HG02885 (cell line): Measurements from ENCODE around the gene RPS8.
"Not testable (repeated sequence)": the region's sequence is repeated elsewhere in the genome, so short reads cannot be mapped to it uniquely, and the experiment has no call there.

ENCODE experiments used
- ATAC-seq: cut with Tn5 transposase; IDR thresholded peaks from one replicate; pipeline ENCODE4 v1.9.1; 2021; ENCODE audit warnings: mild to moderate bottlenecking; ENCODE audit not compliant: unreplicated experiment, poor library complexity

RPS8 gene

DNA sequence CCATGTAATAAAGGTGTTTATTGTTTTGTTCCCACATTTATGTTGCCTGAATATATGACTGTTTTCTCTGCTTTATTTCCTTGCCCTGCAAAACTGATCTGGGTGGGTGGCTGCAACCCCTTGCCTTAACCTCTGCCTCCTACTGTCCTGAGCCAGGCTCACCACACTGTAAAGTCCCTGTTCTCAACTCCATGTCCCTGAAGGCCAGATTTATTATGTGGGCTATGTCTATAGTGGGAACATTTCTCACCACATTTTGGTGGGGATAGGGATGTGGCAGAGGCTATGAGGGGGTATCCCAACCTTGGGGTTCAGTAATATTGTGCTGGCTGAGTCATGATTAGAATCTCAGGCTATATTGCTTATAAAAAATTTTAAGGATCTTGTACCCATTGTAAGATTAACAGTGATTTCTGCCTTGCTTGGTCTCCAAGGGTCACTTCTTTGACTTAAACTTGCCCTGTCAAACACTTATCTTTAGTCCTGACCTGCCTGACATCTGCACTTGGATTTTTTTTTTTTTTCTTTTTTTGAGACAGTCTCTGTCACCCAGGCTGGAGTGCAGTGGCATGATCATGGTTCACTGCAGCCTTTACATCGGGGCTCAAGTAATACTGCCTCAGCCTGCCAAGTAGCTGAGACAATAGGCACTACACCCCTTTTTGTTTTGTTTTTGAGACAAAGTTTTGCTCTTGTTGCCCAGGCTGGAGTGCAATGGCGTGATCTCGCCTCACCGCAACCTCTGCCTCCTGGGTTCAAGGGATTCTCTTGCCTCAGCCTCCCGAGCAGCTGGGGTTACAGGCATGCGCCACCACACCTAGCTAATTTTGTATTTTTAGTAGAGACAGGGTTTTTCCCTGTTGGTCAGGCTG, 3.6 kb downstream of the RPS8 start:
- ATAC-seq, result no peak

GRCh38 chr1:44780583-44781121, 5.3 kb downstream of the RPS8 start:
- ATAC-seq, result no peak

- ATAC-seq, result no peak
These were observed 8.4 kb downstream of the RPS8 start for GRCh38 chr1:44783697-44784093.

DNA sequence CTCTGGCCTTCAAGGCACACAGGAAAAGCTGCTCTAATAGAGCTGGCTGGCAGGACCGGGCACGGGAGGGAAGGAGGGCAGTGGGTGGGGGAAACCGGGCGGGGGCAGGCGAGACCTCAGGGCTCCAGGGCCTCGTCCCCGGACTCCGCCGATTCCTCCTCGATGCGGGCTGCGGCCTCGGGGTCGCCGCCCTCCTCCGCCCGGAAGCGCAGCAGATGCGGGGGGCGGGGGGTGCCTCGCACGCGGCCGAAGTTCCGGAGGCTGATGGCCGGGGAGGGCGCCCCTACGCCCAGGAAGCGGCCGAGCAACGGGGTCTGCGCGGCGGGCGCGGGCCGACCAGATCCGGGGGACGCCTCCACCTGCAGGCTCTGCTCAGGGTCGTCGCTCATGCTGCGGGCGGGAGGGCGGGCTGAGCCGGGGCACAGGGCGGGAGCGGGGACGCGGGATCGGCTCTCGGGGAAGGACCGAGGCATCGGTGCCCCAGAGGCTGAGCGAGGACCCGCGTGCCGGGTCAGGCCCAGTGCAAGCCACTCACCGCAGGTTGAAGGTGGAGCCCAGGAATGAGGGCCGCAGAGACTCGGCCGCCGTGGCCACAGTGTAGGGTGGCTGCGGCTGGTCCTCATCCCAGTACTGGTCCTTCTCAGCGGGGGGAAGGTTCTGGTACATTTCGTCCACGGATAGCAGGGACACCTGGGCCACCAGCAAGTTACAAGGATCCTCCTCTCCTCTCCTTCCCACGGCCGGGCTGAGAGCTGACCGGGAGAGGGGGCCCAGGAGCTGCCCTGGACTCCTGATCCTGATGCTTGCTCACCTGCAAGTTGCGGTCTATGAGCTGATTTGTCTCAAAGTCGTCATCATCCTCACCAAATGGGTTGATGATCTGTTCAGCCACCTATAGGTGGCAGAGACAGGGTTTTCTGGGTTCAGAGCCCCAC, 9.0 kb downstream of the RPS8 start:
- no peak for ATAC-seq

DNA sequence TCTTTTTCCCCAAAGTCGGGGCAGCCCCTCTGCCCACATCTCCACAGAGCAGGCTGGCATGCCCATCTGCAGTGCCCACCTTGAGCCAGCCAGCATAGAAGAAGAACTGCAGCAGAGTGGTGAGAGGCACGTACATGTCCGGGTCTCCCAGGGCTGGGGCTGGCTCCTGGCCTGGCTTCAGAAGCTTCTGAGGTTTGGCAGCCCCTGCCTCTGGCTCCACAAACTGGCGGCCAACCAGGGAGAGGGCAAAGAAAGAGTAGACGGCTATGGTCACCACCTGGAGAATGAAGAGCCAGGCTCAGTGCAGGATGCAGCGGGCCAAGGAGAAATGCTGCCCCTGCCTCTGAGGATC, 9.7 kb downstream of the RPS8 start:
- ATAC-seq, result no peak

DNA sequence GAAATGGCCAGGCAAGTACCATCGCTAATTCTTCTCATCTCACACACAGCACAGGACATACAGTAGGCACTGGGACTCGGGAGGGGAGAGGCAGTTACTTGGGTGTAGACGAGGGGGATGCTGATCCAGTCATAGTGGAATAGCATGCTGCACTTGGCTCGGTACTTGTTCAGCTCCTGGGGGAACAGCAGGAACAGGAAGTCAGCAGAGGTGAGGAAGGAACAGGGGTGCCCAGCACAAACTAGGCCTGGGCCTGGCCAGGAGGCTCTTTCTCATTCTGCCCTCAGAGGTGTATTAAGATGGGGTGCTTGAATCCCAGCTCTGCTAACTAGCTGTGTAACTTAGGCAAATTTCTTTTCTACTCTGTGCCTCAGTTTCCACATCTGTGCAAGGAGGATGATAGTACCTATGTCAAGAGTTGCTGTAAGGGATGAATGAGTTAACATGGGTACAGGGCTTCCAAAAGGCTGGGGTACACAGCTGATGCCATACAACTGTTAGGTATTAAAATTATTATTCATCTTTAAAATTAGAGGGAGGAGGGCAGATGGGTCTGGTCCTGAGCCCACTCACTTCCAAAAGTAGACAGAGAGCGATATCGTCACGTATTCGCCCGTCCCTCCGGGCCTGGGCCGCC, 10.3 kb downstream of the RPS8 start:
- no peak for ATAC-seq

GRCh38 chr1:44786138-44786840, 10.9 kb downstream of the RPS8 start:
- peak; percentile 53 for ATAC-seq

- no peak for ATAC-seq
These were observed 11.6 kb downstream of the RPS8 start for GRCh38 chr1:44786841-44787426.

DNA sequence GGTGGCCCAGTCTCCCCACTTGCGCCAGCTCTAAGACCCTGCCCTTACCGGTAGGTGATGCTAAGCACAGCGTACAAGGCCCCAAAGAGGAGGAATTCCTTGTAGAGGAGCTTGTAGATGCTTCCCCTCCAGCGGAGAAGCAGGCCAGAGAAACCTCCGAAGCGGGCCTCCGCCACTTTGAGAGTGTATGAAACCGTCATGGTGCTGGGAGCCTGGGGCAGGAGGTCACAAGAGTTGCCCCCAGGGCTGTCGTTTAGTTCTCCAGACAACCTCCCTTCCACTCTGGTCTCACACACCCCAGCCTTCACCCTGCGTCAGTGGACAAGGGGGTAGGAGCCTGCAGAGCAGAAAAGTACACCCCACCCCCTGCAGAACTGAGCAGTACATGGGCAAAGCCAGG, 12.2 kb downstream of the RPS8 start:
- ATAC-seq, result no peak

DNA sequence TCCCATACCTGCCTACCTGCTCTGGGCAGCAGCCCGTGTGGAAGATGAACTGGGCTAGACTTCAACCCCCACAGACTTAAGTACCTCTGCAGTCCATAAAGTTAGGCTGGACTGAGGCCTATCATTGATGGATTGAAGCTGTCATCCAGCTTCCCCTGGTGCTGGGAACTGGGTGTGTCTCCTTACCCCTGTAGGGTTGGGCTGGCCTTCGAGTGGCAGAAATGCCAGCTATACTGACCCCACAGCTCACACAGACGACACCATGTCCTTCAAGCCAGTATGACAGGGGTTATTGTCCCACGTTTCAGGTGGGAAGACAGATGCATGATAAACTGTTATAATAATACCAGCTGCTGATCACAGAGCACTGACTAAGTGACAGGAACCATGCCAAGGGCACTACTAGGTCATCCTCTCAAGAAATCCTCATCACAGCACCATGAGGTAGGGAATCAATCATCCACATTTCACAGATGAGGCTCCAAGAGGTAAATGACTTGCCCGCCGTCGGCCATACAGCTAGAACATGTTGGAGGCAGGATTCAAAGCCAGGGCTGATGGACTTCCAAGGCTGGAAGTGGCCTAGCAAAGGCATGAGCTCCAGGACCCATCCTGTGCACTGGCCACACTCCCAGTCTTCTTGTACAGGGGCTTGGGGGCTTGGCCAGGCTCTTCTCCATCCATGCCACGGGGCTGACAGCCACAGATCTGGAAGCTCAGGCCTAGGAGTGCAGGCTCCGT, 12.9 kb downstream of the RPS8 start, which contains the start of gene BEST4:
Gene BEST4 (minus strand): TSS at position 51 of the 741 bp plus-strand sequence. CDS start 465 bp downstream, outside the sequence.
- no peak for ATAC-seq

DNA sequence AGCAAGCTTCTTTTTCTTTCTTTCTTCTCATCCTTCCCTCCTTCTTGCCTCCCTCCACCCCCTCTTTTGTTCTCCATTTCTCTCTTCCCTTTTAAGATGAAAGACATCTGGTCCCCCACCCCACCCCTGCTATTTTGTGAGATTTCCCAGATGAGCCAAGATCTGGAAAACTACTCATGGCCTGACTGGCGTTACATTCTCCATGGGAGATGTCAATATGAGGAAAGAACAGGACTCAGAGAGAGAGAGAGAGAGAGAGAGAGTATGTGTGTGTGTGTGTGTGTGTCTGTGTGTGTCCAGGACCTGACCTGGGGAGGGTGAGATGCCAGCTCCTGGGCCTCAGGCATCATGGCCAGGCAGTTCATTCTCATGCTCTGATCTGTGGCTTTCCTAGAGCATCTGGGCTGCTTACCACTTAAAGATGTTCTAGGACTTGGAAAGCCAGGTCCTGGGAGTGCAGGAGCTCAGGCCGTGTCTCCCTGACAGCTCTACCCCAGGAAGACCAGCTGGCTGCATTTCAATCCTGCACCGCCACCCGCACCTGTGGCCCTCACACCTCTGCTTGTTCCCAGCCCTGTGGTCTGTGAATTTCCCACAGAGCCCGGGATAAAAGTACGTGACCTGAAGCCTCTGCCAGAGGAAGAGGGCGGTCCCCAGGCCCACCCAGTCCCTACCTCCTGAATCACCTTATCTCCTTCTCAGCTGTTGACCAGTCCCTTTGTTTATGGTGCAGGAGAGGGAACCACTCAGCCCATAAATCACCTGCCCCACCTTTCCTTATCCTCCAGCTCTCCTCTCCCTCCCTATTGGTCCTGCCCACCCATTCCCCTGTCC, 15.8 kb downstream of the RPS8 start:
- no peak for ATAC-seq

GRCh38 chr1:44792736-44793502, 17.6 kb downstream of the RPS8 start:
- no peak for ATAC-seq

GRCh38 chr1:44797886-44798285, 22.5 kb downstream of the RPS8 start:
- ATAC-seq, result not testable (repeated sequence)

DNA sequence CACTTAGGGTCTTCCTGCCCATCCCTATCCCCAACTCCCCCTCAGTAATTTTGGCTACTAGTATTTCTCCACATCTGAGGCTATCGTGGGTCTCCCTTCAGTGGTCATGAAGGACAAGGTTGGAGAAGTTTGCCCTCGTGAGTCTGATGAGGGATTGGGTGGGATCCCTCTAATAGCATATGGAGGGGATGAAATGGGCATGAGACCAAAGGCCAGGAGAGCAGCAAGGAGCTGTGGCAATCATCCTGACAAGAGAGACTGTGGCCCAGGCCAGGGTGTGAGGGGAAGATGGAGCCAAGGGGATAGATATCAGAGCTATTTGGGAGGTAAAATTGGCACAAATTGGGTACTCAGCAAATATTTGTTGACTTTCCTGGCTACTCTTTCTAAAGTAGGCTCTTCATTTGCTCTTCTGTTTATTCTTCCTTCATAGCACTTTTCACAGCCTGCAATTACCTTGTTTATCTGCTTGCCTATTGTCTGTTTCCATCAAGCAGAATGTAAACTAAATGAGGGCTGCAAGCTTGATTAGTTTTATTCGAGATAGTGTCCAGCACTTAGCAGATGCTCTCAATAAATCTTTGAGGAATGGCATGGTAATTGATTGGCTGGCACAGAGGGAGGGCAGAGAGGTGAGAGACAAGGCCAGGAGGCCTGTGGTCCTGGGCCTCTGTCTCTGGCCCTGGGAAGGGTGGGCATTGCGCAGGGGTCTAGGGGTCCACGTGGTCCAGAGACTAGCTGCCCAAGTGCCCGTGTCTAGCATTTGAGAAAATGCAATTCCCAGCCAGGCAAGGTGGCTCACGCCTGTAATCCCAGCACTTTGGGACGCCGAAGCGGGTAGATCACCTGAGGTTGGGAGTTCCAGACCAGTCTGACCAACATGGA, 23.4 kb downstream of the RPS8 start:
- ATAC-seq, result no peak

- ATAC-seq, result peak; percentile 87
These were observed 24.6 kb downstream of the RPS8 start, which contains the start of gene PLK3 for GRCh38 chr1:44799770-44800584. TSS of gene PLK3 (plus strand) at chr1:44800377. CDS start at chr1:44800464, 87 bp downstream.
